Sigmoid colon (tissue), 4 donors: ENCODE data around the gene ZFAND3.

Source experiments
- EP300 ChIP-seq, 4 donors: sonication (generic); formaldehyde crosslinking; IDR thresholded peaks; one replicate each; pipeline ENCODE4 v1.6.1; 2017; ENCODE audit warnings: antibody characterized with exemption in 4 of 4
- POLR2A ChIP-seq, 2 donors: fragments of 450-650 bp; IDR thresholded peaks; one replicate each; pipeline ENCODE4 v1.6.1; 2016; ENCODE audit warnings: antibody characterized with exemption in 2 of 2, mild to moderate bottlenecking in 2 of 2, moderate library complexity in 2 of 2
- POLR2AphosphoS5 ChIP-seq, 4 donors: sonication (generic); formaldehyde crosslinking; IDR thresholded peaks; one replicate each; pipeline ENCODE4 v1.6.1; 2017; ENCODE audit warnings: antibody characterized with exemption in 4 of 4
- TF ChIP-seq, protein P1 (sequence below), 4 experiments: fragments of 450-650 bp in 3 of 4; fragments of 200-600 bp in 1 of 4; IDR thresholded peaks; one replicate each; pipeline ENCODE4 v1.5.1; 2016 to 2019; ENCODE audit warnings: antibody characterized with exemption in 4 of 4, mild to moderate bottlenecking in 3 of 4, moderate library complexity in 2 of 4

DNA sequence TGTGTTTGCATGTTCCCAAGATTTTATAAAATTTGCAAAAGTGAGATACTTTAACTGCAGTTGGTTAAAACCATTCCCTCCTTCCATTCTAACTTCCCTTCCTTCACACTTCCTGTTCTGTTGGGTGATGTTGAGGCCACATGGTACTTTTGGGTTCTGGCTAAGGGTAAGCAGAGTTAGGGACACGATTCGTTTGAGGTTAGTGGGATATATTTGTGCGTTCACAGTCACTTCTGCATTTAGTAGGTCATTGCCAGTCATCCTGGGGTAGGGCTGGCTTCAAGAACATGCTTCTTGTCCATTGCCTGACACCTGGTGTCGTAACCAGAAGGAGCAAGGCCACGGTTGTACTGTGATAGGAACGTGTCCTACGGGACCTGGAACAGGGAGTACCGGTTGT is 340.1 kb downstream of the ZFAND3 start:
- TF ChIP-seq, protein P1, sequence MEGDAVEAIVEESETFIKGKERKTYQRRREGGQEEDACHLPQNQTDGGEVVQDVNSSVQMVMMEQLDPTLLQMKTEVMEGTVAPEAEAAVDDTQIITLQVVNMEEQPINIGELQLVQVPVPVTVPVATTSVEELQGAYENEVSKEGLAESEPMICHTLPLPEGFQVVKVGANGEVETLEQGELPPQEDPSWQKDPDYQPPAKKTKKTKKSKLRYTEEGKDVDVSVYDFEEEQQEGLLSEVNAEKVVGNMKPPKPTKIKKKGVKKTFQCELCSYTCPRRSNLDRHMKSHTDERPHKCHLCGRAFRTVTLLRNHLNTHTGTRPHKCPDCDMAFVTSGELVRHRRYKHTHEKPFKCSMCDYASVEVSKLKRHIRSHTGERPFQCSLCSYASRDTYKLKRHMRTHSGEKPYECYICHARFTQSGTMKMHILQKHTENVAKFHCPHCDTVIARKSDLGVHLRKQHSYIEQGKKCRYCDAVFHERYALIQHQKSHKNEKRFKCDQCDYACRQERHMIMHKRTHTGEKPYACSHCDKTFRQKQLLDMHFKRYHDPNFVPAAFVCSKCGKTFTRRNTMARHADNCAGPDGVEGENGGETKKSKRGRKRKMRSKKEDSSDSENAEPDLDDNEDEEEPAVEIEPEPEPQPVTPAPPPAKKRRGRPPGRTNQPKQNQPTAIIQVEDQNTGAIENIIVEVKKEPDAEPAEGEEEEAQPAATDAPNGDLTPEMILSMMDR (IDR thresholded peaks at IDR 0.05), result no peak
- no peak for TF ChIP-seq POLR2AphosphoS5 (IDR thresholded peaks at IDR 0.05)
- TF ChIP-seq EP300 (IDR thresholded peaks at IDR 0.05), result no peak
- no peak for TF ChIP-seq POLR2A (IDR thresholded peaks at IDR 0.05)
